GM18873 (cell line): ENCODE data around the gene XRCC6.
"Not testable (repeated sequence)": the region's sequence is repeated elsewhere in the genome, so short reads cannot be mapped to it uniquely, and the experiment has no call there.

Experiments
- ATAC-seq: cut with Tn5 transposase; IDR thresholded peaks from one replicate; pipeline ENCODE4 v1.9.1; 2021; ENCODE audit warnings: mild to moderate bottlenecking, moderate library complexity, moderate number of reproducible peaks; ENCODE audit not compliant: unreplicated experiment, low FRiP score

The XRCC6 gene

GRCh38 chr22:41648432-41648831 lies 27.3 kb downstream of the XRCC6 start:
- no peak for ATAC-seq

GRCh38 chr22:41650229-41650628 lies 29.1 kb downstream of the XRCC6 start:
- ATAC-seq = no peak

DNA sequence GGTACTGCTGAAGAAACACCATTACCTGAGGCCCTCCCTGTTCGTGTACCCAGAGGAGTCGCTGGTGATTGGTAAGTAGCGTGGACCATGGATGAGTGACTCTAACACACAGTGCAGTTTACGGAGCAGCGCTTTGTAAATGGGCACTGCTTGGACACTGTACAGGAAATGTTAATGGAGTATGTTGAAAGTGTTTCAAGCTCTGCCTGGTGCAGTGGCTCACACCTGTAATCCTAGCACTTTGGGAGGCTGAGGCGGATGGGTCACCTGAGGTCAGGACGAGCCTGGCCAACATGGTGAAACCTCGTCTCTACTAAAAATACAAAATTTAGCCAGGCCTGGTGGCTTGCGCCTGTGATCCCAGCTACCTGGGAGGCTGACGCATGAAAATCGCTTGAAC lies 29.7 kb downstream of the XRCC6 start:
- no peak for ATAC-seq

DNA sequence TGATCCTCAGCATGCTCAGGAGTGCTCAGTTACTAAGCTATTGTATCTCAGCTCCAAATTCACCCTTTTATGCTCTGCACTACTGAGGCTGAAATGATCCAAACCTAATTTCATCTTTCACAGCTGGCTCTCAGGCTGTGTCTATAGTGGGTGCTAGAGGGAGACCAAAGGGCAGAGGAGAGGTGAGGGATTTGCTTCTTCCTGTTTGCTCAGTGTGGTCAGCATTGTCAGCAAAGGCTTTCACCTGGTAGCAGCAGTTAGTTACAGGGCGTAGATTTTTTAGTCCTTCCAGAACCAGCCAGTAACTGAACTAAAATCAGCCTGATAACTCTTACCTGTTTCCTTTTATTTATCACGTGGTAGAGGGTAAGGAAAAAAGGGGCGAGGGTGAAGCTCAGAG lies 33.2 kb downstream of the XRCC6 start:
- ATAC-seq = no peak

- ATAC-seq = no peak
These were observed 35.5 kb downstream of the XRCC6 start for GRCh38 chr22:41656556-41656955.

- ATAC-seq = no peak
These were observed 36.6 kb downstream of the XRCC6 start for GRCh38 chr22:41657709-41658108.

DNA sequence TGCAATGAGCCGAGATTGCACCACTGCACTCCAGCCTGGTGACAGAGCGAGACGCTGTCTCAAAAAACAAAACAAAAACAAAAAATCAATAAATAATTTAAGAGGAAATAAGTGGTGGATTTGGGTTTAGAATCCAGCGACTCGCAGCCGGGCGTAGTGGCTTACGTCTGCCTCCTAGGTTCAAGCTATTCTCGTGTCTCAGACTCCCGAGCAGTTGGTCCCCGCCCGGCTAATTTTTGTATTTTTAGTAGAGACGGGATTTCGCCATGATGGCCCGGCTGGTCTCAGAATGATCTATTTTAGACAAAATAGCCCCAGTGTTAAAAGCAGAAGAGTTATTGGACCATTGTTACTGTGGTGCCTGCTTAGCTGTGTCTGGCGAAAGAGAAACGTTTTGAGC lies 37.8 kb downstream of the XRCC6 start:
- ATAC-seq = no peak

DNA sequence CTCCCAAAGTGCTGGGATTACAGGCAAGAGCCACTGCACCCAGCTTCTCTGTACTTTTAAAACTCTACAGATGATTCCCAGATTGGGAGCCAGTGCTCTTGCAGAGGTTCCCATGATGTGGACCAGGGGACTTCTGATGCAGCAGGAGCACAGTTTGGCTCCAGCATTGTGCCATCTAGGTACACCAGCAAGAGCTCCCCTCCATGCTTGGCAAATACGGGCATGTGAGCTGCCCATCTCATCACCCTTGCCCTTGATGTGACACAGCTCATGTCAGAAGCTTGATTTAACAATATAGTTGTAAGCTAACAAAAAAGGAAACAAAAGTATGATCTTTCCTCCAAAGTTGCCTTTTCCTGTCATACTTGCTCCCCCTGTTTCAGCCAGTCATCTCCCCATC lies 38.8 kb downstream of the XRCC6 start:
- ATAC-seq = no peak

DNA sequence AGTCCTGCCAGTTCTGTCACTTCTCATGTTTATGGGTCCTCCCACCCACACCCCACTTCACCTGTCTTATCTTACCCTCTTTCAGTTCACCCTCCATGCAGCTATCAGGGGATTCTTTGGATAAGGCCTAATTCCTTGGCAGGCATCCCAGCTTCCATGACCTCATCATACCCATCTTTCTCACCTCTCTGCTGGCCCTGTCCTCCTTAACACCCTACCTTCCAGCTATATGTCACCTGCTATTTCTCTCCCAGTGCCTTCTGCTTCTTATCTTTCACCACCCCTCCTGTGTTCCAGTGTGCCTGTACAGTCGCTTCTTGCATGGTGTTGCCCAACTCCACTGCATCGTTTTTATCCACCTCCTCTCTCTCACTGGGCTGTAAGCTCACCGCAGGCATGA lies 39.3 kb downstream of the XRCC6 start:
- no peak for ATAC-seq

DNA sequence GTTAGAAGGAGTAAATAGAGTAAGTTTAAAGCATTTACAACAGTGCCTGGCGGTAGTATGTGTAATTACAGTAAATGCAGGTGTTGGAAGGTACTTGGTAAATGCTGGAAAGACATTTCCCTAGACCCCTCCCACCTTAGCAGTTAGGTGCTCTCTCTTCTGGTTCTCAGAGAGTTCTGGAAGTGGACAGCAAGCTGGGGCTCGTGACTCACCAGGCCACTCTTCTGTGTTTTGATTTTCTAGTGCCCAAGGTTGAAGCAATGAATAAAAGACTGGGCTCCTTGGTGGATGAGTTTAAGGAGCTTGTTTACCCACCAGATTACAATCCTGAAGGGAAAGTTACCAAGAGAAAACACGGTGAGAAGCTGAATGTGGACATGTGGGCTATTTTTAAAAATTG lies 40.0 kb downstream of the XRCC6 start:
- ATAC-seq = no peak

DNA sequence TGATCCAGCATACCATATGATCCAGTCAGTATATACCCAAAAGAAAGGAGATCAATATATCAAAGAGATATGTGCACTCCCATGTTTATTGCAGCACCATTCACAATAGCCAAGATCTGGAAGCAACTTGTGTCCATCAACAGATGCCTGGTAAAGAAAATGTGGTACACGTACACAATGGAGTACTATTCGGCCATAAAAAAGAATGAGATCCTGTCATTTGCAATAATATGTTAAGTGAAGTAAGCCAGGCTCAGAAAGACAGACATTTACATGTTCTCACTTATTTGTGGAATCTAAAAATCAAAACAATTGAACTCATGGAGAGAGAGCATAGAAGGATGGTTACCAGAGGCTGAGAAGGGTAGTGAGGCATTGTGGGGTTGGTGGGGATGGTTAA lies 40.6 kb downstream of the XRCC6 start:
- no peak for ATAC-seq

DNA sequence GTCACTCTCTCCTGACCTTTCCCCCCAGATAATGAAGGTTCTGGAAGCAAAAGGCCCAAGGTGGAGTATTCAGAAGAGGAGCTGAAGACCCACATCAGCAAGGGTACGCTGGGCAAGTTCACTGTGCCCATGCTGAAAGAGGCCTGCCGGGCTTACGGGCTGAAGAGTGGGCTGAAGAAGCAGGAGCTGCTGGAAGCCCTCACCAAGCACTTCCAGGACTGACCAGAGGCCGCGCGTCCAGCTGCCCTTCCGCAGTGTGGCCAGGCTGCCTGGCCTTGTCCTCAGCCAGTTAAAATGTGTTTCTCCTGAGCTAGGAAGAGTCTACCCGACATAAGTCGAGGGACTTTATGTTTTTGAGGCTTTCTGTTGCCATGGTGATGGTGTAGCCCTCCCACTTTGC lies 42.5 kb downstream of the XRCC6 start:
- not testable (repeated sequence) for ATAC-seq

- no peak for ATAC-seq
These were observed 43.4 kb downstream of the XRCC6 start for GRCh38 chr22:41664490-41664889.

- no peak for ATAC-seq
These were observed 43.9 kb downstream of the XRCC6 start for GRCh38 chr22:41664951-41665350.

- no peak for ATAC-seq
These were observed 48.1 kb downstream of the XRCC6 start for GRCh38 chr22:41668971-41669911.

- not testable (repeated sequence) for ATAC-seq
These were observed 51.0 kb downstream of the XRCC6 start for GRCh38 chr22:41672096-41672495.

GRCh38 chr22:41672780-41673509 lies 51.9 kb downstream of the XRCC6 start:
- no peak for ATAC-seq

- no peak for ATAC-seq
These were observed 53.8 kb downstream of the XRCC6 start for GRCh38 chr22:41674846-41675340.

GRCh38 chr22:41676134-41676533 lies 55.0 kb downstream of the XRCC6 start:
- no peak for ATAC-seq

- ATAC-seq = no peak
These were observed 60.5 kb downstream of the XRCC6 start for GRCh38 chr22:41681616-41682015.

- no peak for ATAC-seq
These were observed 61.1 kb downstream of the XRCC6 start for GRCh38 chr22:41682033-41682807.
